ENCODE measurements around the gene GLRA3. TPM values are rescaled to one million over a fixed set of nuclear protein-coding genes. Genes with fewer than 3 reads are reported as not detected.

Gene GLRA3
- polyA plus RNA-seq, 3 donors: not detected

DNA sequence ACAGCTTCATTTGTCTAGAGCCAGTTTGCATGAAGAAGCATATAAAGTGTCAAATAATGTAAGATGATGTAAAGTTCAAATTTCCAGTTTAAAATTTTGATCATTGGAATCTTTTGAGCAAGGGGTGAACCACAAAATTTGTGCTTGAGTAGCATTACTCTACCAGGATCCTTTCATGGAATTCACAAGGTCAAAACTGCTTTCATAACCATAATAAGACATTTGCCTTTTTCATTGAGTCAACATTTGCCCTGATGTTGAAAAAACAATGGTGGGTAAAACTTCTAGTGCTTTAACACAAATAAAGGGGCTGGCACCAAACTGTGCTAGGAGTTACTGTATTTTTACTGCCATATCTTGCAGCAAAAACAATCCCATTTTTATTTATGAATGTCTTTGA, 142.2 kb downstream of the GLRA3 start:
- Histone ChIP-seq H4K20me1 (ENCODE audit: insufficient read depth, low read length) (no peaks in the 10 kb centered on the region), H3K9ac (ENCODE audit: insufficient read depth, low read length, poor library complexity, severe bottlenecking) (no peak overlapping the region), H3K27ac (ENCODE audit: low read depth in 1 of 2, low read length in 2 of 2) (no peak overlapping the region), H3K36me3 (replicated peaks in 1 of 2; ENCODE audit: control insufficient read depth in 1 of 2, insufficient read depth in 2 of 2, low read length in 2 of 2) (no peaks in the 10 kb centered on the region), H2AFZ (ENCODE audit: insufficient read depth, low read depth, low read length, poor library complexity, severe bottlenecking) (no peak overlapping the region), H3K4me1 (ENCODE audit: control insufficient read depth in 1 of 2, insufficient read depth in 2 of 2, low read length in 2 of 2) (no peaks in the 10 kb centered on the region), H3K27me3 (ENCODE audit: control insufficient read depth in 2 of 2, insufficient read depth in 2 of 2, low read length in 2 of 2) (no peaks in the 10 kb centered on the region), H3K4me2 (replicated peaks; ENCODE audit: extremely low read depth, low read length, poor library complexity, severe bottlenecking) (no peak overlapping the region), H3K9me3 (replicated peaks in 1 of 2; ENCODE audit: control insufficient read depth in 1 of 2, insufficient read depth in 1 of 2, low read length in 2 of 2) (peaks cover 1 to 6% of the 10 kb centered on the region in 2 donors), H3K79me2 (ENCODE audit: insufficient read depth, low read length) (no peaks in the 10 kb centered on the region), H3K4me3 (replicated peaks in 1 of 3; ENCODE audit: low read depth in 2 of 3, low read length in 3 of 3) (no peak overlapping the region)
- TF ChIP-seq, protein P1, sequence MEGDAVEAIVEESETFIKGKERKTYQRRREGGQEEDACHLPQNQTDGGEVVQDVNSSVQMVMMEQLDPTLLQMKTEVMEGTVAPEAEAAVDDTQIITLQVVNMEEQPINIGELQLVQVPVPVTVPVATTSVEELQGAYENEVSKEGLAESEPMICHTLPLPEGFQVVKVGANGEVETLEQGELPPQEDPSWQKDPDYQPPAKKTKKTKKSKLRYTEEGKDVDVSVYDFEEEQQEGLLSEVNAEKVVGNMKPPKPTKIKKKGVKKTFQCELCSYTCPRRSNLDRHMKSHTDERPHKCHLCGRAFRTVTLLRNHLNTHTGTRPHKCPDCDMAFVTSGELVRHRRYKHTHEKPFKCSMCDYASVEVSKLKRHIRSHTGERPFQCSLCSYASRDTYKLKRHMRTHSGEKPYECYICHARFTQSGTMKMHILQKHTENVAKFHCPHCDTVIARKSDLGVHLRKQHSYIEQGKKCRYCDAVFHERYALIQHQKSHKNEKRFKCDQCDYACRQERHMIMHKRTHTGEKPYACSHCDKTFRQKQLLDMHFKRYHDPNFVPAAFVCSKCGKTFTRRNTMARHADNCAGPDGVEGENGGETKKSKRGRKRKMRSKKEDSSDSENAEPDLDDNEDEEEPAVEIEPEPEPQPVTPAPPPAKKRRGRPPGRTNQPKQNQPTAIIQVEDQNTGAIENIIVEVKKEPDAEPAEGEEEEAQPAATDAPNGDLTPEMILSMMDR (IDR thresholded peaks at IDR 0.05): no peak
- peaks cover 8 to 20% (median 11%) of the 10 kb centered on the region in 7 donors for H3K9me3 Mint-ChIP-seq
- no peak overlapping the region for H3K4me3 Mint-ChIP-seq
- DNase-seq: no peak
- H3K27me3 Mint-ChIP-seq (ENCODE audit: low read depth in 3 of 3): peaks cover 0 to 1% (median 0%) of the 10 kb centered on the region in 3 donors
- intact Hi-C loops (cut with micrococcal nuclease): no loop called here
- no peaks in the 10 kb centered on the region for H3K36me3 Mint-ChIP-seq
- no peak overlapping the region for H3K27ac Mint-ChIP-seq
- H3K4me1 Mint-ChIP-seq: no peaks in the 10 kb centered on the region

DNA sequence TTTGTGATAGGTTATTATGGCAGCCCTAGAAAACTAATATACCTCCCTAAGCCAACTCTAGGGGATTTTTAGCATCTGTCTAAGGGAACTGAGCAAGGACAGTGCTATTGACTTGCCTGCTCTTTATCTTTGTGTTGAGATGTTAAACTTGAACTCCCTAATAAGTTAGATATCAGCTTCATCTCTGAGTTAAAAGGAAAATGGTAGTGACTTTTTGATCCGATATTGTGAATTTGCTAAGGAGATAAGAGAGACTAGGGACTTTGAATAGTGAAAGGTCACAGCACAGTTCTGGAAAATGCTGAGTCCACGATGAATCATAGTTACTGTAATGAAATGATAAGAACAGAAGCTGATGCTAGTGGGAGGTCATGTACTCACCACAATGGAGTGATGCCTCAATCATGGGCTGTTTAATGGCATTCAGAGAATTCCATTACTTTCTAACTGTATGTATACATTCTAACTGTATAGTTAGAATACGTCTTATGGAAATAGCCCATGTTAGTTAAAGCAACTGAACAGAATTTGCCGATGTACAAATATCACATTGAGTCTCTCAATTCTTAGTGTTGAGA, 147.2 kb downstream of the GLRA3 start:
- Histone ChIP-seq H3K9me3 (replicated peaks in 1 of 2; ENCODE audit: control insufficient read depth in 1 of 2, insufficient read depth in 1 of 2, low read length in 2 of 2) (no peaks in the 10 kb centered on the region), H3K27me3 (ENCODE audit: control insufficient read depth in 2 of 2, insufficient read depth in 2 of 2, low read length in 2 of 2) (no peaks in the 10 kb centered on the region), H3K9ac (ENCODE audit: insufficient read depth, low read length, poor library complexity, severe bottlenecking) (no peak overlapping the region), H3K4me3 (replicated peaks in 1 of 3; ENCODE audit: low read depth in 2 of 3, low read length in 3 of 3) (no peak overlapping the region), H3K79me2 (ENCODE audit: insufficient read depth, low read length) (no peaks in the 10 kb centered on the region), H3K4me2 (replicated peaks; ENCODE audit: extremely low read depth, low read length, poor library complexity, severe bottlenecking) (no peak overlapping the region), H3K4me1 (ENCODE audit: control insufficient read depth in 1 of 2, insufficient read depth in 2 of 2, low read length in 2 of 2) (no peaks in the 10 kb centered on the region), H3K36me3 (replicated peaks in 1 of 2; ENCODE audit: control insufficient read depth in 1 of 2, insufficient read depth in 2 of 2, low read length in 2 of 2) (no peaks in the 10 kb centered on the region), H4K20me1 (ENCODE audit: insufficient read depth, low read length) (no peaks in the 10 kb centered on the region), H2AFZ (ENCODE audit: insufficient read depth, low read depth, low read length, poor library complexity, severe bottlenecking) (no peak overlapping the region), H3K27ac (ENCODE audit: low read depth in 1 of 2, low read length in 2 of 2) (no peak overlapping the region)
- DNase-seq: no peak
- Mint-ChIP-seq H3K27me3 (ENCODE audit: low read depth in 3 of 3) (peaks cover 0 to 3% (median 0%) of the 10 kb centered on the region in 3 donors), H3K36me3 (no peaks in the 10 kb centered on the region), H3K4me1 (no peaks in the 10 kb centered on the region), H3K4me3 (no peak overlapping the region), H3K27ac (no peak overlapping the region), H3K9me3 (peaks cover 0 to 2% (median 0%) of the 10 kb centered on the region in 7 donors)
- intact Hi-C loops (cut with micrococcal nuclease): no loop called here
- TF ChIP-seq, protein P1 (IDR thresholded peaks at IDR 0.05): no peak
- WGBS (ENCODE audit: insufficient coverage): 100% methylated on average over 1 of the region's 4 CpGs

Measured in CD14-positive monocyte (primary cell).